Middle frontal gyrus (tissue), 1 donor: ENCODE data around the gene APCS.

ENCODE experiments used
- DNase-seq: peaks from one replicate; pipeline ENCODE4 v3.0.0-alpha.2; 2015; ENCODE audit warnings: low spot score; ENCODE audit errors: extremely low spot score

APCS gene

GRCh38 chr1:159587461-159587951 lies at the start of gene APCS:
TSS of gene APCS (plus strand) at chr1:159587826. CDS start at chr1:159587922, 96 bp downstream.
- no peak for DNase-seq

- DNase-seq = no peak
Observed at GRCh38 chr1:159548126-159548525, 39.5 kb upstream of the APCS start.

GRCh38 chr1:159554261-159554660 lies 33.4 kb upstream of the APCS start:
- DNase-seq = no peak

GRCh38 chr1:159554696-159555095 lies 32.9 kb upstream of the APCS start:
- no peak for DNase-seq

GRCh38 chr1:159556931-159557369 lies 30.7 kb upstream of the APCS start:
- no peak for DNase-seq

GRCh38 chr1:159560599-159560998 lies 27.0 kb upstream of the APCS start:
- no peak for DNase-seq

- no peak for DNase-seq
Observed at GRCh38 chr1:159561497-159561896, 26.1 kb upstream of the APCS start.

- no peak for DNase-seq
Observed at GRCh38 chr1:159562680-159563079, 24.9 kb upstream of the APCS start.

- DNase-seq = no peak
Observed at GRCh38 chr1:159577446-159577845, 10.2 kb upstream of the APCS start.

- no peak for DNase-seq
Observed at GRCh38 chr1:159580340-159580739, 7.3 kb upstream of the APCS start.

GRCh38 chr1:159581422-159581821 lies 6.2 kb upstream of the APCS start:
- DNase-seq = no peak

- DNase-seq = no peak
Observed at GRCh38 chr1:159584536-159584935, 3.1 kb upstream of the APCS start.

GRCh38 chr1:159591981-159592380 lies 4.4 kb downstream of the APCS start:
- no peak for DNase-seq

GRCh38 chr1:159594625-159595405 lies 7.2 kb downstream of the APCS start:
- no peak for DNase-seq

GRCh38 chr1:159598196-159598595 lies 10.6 kb downstream of the APCS start:
- no peak for DNase-seq

- no peak for DNase-seq
Observed at GRCh38 chr1:159600894-159601293, 13.3 kb downstream of the APCS start.

- no peak for DNase-seq
Observed at GRCh38 chr1:159602501-159602999, 14.9 kb downstream of the APCS start.

- no peak for DNase-seq
Observed at GRCh38 chr1:159612211-159612885, 24.7 kb downstream of the APCS start.

GRCh38 chr1:159632922-159633321 lies 45.3 kb downstream of the APCS start:
- DNase-seq = no peak
